ENCODE data around the gene MAFG. TPM values are rescaled to one million over a fixed set of nuclear protein-coding genes. Genes with fewer than 3 reads are reported as not detected.
A peak's percentile ranks its signal among the peaks of the same experiment; 100 is the strongest.

MAFG gene
- total RNA-seq, 2 experiments from 2014 or later, result 12.4 to 14.1 TPM

DNA sequence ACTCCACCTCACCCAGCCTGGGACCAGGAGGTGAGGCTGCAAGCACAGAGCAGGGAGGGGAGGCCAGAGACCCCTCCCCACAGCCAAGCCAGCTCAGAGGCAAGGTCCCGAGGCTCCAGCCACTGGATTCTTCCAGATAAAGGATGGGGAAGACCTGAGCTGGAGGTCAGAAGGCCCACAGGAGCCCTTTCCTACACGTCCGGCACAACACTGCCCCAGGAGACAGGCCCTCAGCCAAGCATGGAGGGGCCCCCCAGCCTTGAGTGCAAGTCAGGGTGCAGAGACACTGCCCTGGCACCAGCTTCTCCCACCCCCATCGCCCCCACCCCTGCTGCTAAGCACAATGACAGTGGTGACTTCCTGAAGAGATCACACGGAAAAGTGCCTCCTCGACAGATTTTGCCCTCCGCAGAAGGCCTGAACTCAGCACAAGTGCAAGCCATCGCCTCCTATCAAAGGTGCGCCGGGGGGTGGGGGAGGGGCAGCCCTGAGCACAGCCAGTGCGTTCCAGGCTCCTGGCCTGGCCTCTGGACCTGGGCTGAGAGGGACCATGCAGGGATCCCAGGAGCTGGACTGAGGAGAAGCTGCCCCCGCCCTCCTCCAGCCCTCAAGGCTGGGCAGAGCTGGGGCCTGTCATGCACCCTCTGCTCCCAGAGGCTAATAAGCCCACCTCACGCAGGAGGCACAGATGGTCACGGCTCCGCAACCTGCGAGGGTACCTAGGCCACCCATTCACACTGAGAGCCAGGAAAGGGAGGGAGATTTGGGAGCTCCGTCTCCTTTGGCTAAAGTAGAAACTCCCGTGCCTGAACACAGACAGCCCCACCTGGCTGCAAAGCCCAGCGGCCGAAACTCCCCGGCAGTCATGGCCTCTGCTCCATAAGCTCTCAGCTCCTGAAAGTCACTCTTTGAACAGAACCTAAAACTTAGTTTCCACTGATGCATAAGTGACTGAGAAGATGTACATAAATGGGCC, 2.7 kb downstream of the MAFG start:
- TF ChIP-seq, protein P1, sequence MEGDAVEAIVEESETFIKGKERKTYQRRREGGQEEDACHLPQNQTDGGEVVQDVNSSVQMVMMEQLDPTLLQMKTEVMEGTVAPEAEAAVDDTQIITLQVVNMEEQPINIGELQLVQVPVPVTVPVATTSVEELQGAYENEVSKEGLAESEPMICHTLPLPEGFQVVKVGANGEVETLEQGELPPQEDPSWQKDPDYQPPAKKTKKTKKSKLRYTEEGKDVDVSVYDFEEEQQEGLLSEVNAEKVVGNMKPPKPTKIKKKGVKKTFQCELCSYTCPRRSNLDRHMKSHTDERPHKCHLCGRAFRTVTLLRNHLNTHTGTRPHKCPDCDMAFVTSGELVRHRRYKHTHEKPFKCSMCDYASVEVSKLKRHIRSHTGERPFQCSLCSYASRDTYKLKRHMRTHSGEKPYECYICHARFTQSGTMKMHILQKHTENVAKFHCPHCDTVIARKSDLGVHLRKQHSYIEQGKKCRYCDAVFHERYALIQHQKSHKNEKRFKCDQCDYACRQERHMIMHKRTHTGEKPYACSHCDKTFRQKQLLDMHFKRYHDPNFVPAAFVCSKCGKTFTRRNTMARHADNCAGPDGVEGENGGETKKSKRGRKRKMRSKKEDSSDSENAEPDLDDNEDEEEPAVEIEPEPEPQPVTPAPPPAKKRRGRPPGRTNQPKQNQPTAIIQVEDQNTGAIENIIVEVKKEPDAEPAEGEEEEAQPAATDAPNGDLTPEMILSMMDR (IDR thresholded peaks at IDR 0.05), result no peak
- H3K27ac Mint-ChIP-seq, result no peak overlapping the region

DNA sequence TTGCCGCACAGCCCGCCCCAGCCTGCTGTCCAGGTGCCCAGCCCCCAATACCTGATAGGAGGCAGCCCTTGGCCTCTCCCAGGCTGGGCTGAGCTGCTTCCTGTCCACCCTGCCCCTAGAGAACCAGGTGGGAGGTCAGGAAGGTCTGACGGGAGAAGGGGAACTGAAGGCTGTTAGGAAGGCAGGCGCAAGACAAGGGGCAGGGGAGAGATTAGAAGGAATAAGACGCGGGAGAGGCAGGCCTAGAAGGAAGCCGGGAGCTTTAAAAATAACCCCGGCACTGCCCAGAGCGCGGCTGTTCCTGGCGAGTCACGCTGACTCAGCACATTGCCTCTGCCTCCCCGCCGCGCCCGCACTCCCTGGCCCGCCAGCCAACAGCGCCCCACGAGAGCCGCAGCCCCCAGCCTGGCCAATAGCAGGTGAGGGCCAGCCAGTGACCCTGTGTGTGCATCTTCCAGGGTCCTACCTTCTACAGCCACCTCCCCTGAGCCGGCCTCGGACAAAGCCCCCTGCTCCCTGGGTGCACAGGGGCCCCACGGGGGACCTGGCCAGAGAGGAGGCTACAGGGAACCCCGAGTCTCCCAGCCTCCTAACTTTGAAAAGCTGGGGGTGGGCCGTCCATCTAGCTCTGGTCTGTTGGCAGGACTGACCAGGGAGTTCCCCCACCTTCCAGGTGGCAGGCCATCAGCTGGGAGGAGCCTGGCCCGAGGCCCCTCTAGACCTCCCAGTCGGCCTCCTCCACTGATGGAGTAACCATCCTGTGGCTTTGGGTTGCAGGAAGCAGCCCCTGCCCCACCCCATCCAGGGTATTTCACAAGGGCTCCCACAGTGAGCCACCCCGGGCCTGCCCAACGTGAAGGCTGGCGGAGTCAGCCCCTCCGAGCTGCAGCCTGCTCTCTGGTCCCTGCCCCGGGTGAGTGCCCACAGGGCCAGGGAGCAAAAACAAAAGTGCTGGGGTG, 4.0 kb downstream of the MAFG start:
- Mint-ChIP-seq H3K36me3 (ENCODE audit: low read depth) (peaks cover 3% of the 10 kb centered on the region), H3K27ac (no peak overlapping the region), H3K27me3 (no peaks in the 10 kb centered on the region), H3K4me3 (no peak overlapping the region), H3K9me3 (no peaks in the 10 kb centered on the region), H3K4me1 (ENCODE audit: low read depth) (peaks cover 21% of the 10 kb centered on the region)
- CTCF ChIA-PET, result interaction anchor here (1.1 to 5.1 kb wide), 2 partner anchors 9 to 98 kb away, joined by 4 to 23 read pairs; partner anchors contain the start of gene CENPX
- ATAC-seq, result no peak
- POLR2A ChIA-PET, result interaction anchor here (1.2 to 2.4 kb wide), 4 partner anchors 10 to 52 kb away, joined by 3 to 9 read pairs (median 6); partner anchors contain the start of genes ARHGDIA and PCYT2
- intact Hi-C loops (cut with micrococcal nuclease), result no loop called here
- TF ChIP-seq, protein P1 (IDR thresholded peaks at IDR 0.05), result no peak
- no peak for DNase-seq

More for the DNA sequence above, 2.7 kb downstream of the MAFG start:
- ATAC-seq, result no peak
- Mint-ChIP-seq H3K9me3 (no peaks in the 10 kb centered on the region), H3K4me1 (ENCODE audit: low read depth) (peaks cover 19% of the 10 kb centered on the region), H3K4me3 (peak overlapping the region; percentile 25), H3K27me3 (peaks cover 5% of the 10 kb centered on the region), H3K36me3 (ENCODE audit: low read depth) (no peaks in the 10 kb centered on the region)
- no peak for DNase-seq
- ChIA-PET POLR2A (interaction anchor here (1.0 to 4.1 kb wide), 8 partner anchors 8 to 54 kb away, joined by 3 to 20 read pairs (median 7); partner anchors contain the start of genes ARHGDIA, PCYT2, PYCR1 and SIRT7), CTCF (interaction anchor here (0.7 to 5.1 kb wide), 6 partner anchors 10 to 230 kb away, joined by 3 to 23 read pairs (median 4); partner anchors contain the start of gene CENPX)
- intact Hi-C loops (cut with micrococcal nuclease), result no loop called here

DNA sequence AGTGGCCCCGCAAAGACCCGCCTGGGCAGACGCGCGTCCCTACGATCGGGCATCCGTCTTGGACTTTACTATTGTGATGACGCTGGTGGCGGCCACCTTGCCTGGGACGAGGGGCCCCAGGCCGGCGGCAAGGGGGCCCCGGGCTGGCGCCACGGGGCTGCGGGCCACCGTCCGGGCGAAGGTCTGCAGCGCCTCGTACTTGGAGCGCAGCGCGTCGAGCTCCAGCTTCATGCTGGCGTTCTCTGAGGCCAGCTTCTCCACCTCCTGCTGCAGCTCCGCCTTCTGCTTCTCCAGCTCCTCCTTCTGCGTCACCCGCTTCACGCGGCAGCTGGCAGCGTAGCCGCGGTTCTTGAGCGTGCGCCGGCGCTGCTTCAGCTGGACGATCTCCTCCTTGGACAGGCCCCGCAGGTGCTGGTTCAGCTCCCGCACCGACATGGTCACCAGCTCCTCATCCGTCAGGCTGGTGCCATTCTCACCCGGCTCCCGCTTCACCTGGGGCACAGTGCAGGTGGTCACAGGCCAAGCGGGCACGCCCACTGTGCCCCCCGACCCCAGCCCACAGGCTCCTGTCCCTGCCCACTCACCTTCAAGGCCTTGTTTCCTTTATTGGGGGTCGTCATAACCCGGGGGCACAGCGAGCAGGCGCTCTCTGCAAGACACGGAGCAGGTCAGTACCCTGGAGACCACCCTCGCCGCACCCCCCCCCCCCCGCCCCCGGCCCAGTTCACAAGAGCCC, 4.8 kb downstream of the MAFG start:
- Mint-ChIP-seq H3K9me3 (no peaks in the 10 kb centered on the region), H3K4me3 (no peak overlapping the region), H3K36me3 (ENCODE audit: low read depth) (peaks cover 3% of the 10 kb centered on the region), H3K27ac (no peak overlapping the region), H3K4me1 (ENCODE audit: low read depth) (peaks cover 24% of the 10 kb centered on the region), H3K27me3 (no peaks in the 10 kb centered on the region)
- DNase-seq, result no peak
- no peak for ATAC-seq
- intact Hi-C loops (cut with micrococcal nuclease), result no loop called here
- ChIA-PET CTCF (no interaction called here), POLR2A (interaction anchor here (1.2 to 2.4 kb wide), 3 partner anchors 9 to 49 kb away, joined by 3 to 9 read pairs (median 6); partner anchors contain the start of gene PCYT2)
- TF ChIP-seq, protein P1 (IDR thresholded peaks at IDR 0.05), result no peak

DNA sequence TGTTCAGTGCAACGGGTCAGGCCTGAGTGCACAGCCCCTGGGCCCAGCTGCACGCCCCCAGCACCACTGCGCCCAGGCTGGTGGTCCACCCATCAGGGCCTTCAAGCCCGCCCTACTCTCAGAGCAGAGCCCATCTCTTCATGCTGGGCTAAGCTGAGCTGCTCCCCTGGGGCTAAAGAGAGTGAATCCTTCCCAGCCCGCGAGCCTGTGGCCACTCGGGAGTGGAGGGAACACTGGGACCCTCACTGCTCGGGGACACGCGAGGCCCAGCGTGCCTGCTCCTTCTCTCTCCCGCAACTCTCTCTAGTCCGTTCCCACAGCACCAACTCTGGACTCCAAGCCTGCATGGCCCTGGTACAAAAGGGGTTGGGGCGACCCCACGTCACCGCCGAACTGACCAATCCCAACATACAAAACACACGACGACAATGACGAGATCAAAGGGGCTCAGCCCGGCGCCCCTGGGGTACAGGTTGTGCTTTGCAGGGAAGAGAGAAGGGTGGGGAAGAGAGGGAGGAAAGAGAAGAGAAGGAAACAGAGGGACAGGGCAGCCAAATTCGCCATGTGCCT, 5.5 kb downstream of the MAFG start:
- Mint-ChIP-seq H3K36me3 (ENCODE audit: low read depth) (peaks cover 4% of the 10 kb centered on the region), H3K4me3 (no peak overlapping the region), H3K4me1 (ENCODE audit: low read depth) (peaks cover 27% of the 10 kb centered on the region), H3K9me3 (no peaks in the 10 kb centered on the region), H3K27ac (no peak overlapping the region), H3K27me3 (no peaks in the 10 kb centered on the region)
- intact Hi-C loops (cut with micrococcal nuclease), result no loop called here
- DNase-seq, result no peak
- CTCF ChIA-PET, result no interaction called here
- POLR2A ChIA-PET, result interaction anchor here (2.4 kb wide), 2 partner anchors 8 to 12 kb away, joined by 6 to 9 read pairs; partner anchors contain the start of gene PCYT2
- ATAC-seq, result no peak
- TF ChIP-seq, protein P1 (IDR thresholded peaks at IDR 0.05), result no peak
